Left renal cortex interstitium (tissue), 4 donors: ENCODE data around the gene SCAND1. TPM values are rescaled to one million over a fixed set of nuclear protein-coding genes. Genes with fewer than 3 reads are reported as not detected.
"Not testable (repeated sequence)": the region's sequence is repeated elsewhere in the genome, so short reads cannot be mapped to it uniquely, and the experiment has no call there.

Experiments used
- DNase-seq, 4 donors: peaks; one replicate each; pipeline ENCODE4 v3.0.0-alpha.2; 2013; ENCODE audit warnings: low read depth in 4 of 4, low spot score in 2 of 4, missing footprints in 1 of 4
- polyA plus RNA-seq, 4 donors: library from polyadenylated mRNA; unstranded; fragments of 120-200 nt; gene quantifications; one replicate each; pipeline ENCODE4 v1.2.1, GENCODE V29; 2013; ENCODE audit not compliant: insufficient read length in 4 of 4

The SCAND1 gene
- polyA plus RNA-seq, 4 donors: 27.3 to 79.8 (median 53.3) TPM

- DNase-seq: no peak
Observed at GRCh38 chr20:35963878-35964277, 9.6 kb upstream of the SCAND1 start.

GRCh38 chr20:35959291-35959690 lies 5.0 kb upstream of the SCAND1 start:
- DNase-seq: not testable (repeated sequence)

- no peak for DNase-seq
Observed at GRCh38 chr20:35956616-35957015, 2.3 kb upstream of the SCAND1 start.

- peak in 2 of 4 donors; percentile 33 to 66 for DNase-seq
Observed at GRCh38 chr20:35954907-35955251, 577 bp upstream of the SCAND1 start.

GRCh38 chr20:35953387-35954199 lies 709 bp downstream of the SCAND1 start:
- DNase-seq: peak in 3 of 4 donors; percentile 9 to 50 (median 41)

GRCh38 chr20:35952480-35953386 lies 1.6 kb downstream of the SCAND1 start:
- no peak for DNase-seq

- not testable (repeated sequence) for DNase-seq
Observed at GRCh38 chr20:35952080-35952479, 2.2 kb downstream of the SCAND1 start.

- no peak for DNase-seq
Observed at GRCh38 chr20:35950093-35950492, 4.2 kb downstream of the SCAND1 start.

- DNase-seq: no peak
Observed at GRCh38 chr20:35947907-35948306, 6.4 kb downstream of the SCAND1 start.

- no peak for DNase-seq
Observed at GRCh38 chr20:35947489-35947888, 6.8 kb downstream of the SCAND1 start.

GRCh38 chr20:35942243-35942642 lies 12.1 kb downstream of the SCAND1 start:
- no peak for DNase-seq

GRCh38 chr20:35941620-35942019 lies 12.7 kb downstream of the SCAND1 start:
- no peak for DNase-seq

- no peak for DNase-seq
Observed at GRCh38 chr20:35939264-35939663, 15.0 kb downstream of the SCAND1 start.

GRCh38 chr20:35934050-35934449 lies 20.3 kb downstream of the SCAND1 start:
- DNase-seq: no peak

GRCh38 chr20:35929301-35929700 lies 25.0 kb downstream of the SCAND1 start:
- no peak for DNase-seq

- no peak for DNase-seq
Observed at GRCh38 chr20:35920523-35920922, 33.8 kb downstream of the SCAND1 start.

GRCh38 chr20:35918021-35918420 lies 36.3 kb downstream of the SCAND1 start:
- no peak for DNase-seq

- no peak for DNase-seq
Observed at GRCh38 chr20:35917077-35917476, 37.2 kb downstream of the SCAND1 start.

GRCh38 chr20:35912881-35913280 lies 41.4 kb downstream of the SCAND1 start:
- DNase-seq: no peak

- DNase-seq: no peak
Observed at GRCh38 chr20:35910254-35910653, 44.0 kb downstream of the SCAND1 start.

- DNase-seq: no peak
Observed at GRCh38 chr20:35909796-35910195, 44.5 kb downstream of the SCAND1 start.

GRCh38 chr20:35909176-35909575 lies 45.1 kb downstream of the SCAND1 start:
- no peak for DNase-seq
